HFF-Myc (cell line): ENCODE data around the gene CDH13.

Source experiments
- DNase-seq: peaks from one replicate; pipeline ENCODE4 v3.0.0-alpha.2; 2011; ENCODE audit warnings: low read depth; ENCODE audit errors: extremely low read depth
- H3K4me3 ChIP-seq: replicated peaks from 2 replicates; pipeline ENCODE4 v1.5.1; 2011; ENCODE audit warnings: low read depth, mild to moderate bottlenecking, control low read depth, low read length
- CTCF ChIP-seq: IDR thresholded peaks from 2 replicates; pipeline ENCODE4 v1.5.1; 2012; ENCODE audit warnings: mild to moderate bottlenecking, low read depth, low read length, control low read depth; ENCODE audit errors: missing control alignments

CDH13 gene

GRCh38 chr16:82672676-82673075 is 45.9 kb downstream of the CDH13 start:
- TF ChIP-seq CTCF, result no peak
- no peak for DNase-seq
- H3K4me3 ChIP-seq, result no peak overlapping the region

- TF ChIP-seq CTCF, result no peak
- H3K4me3 ChIP-seq, result no peak overlapping the region
- DNase-seq, result no peak
Observed at GRCh38 chr16:82675300-82675699, 48.5 kb downstream of the CDH13 start.

GRCh38 chr16:82681592-82681991 is 54.8 kb downstream of the CDH13 start:
- H3K4me3 ChIP-seq, result no peak overlapping the region
- no peak for DNase-seq
- TF ChIP-seq CTCF, result no peak

- no peak overlapping the region for H3K4me3 ChIP-seq
- no peak for TF ChIP-seq CTCF
- DNase-seq, result no peak
Observed at GRCh38 chr16:82682767-82683166, 56.0 kb downstream of the CDH13 start.

- H3K4me3 ChIP-seq, result no peak overlapping the region
- TF ChIP-seq CTCF, result no peak
- no peak for DNase-seq
Observed at GRCh38 chr16:82684256-82684655, 57.5 kb downstream of the CDH13 start.

- no peak for TF ChIP-seq CTCF
- H3K4me3 ChIP-seq, result no peak overlapping the region
- no peak for DNase-seq
Observed at GRCh38 chr16:82685526-82685925, 58.8 kb downstream of the CDH13 start.

GRCh38 chr16:82694239-82694874 is 67.6 kb downstream of the CDH13 start:
- DNase-seq, result no peak
- no peak overlapping the region for H3K4me3 ChIP-seq
- no peak for TF ChIP-seq CTCF
